Daoy (cell line): ENCODE results near the gene FBXL16. TPM values are rescaled to one million over a fixed set of nuclear protein-coding genes. Genes with fewer than 3 reads are reported as not detected.
"Not testable (repeated sequence)": the region's sequence is repeated elsewhere in the genome, so short reads cannot be mapped to it uniquely, and the experiment has no call there.

Experiments
- DNase-seq: peaks from one replicate; pipeline ENCODE4 v3.0.0-alpha.2; 2015; ENCODE audit warnings: low read depth
- total RNA-seq: library from RNA; depleted of rRNA; stranded (reverse); fragments of >200 nt; shearing (Covaris generic); gene quantifications from 2 replicates; pipeline ENCODE4 v1.2.3, GENCODE V29; 2014; rRNA removed

FBXL16 gene
- 0.51 TPM in 1 of 2 replicates, not detected in the other for total RNA-seq

- DNase-seq = no peak
Measured at GRCh38 chr16:705431-706188, at the start of gene FBXL16. TSS of gene FBXL16 (minus strand) at chr16:705801. CDS start at chr16:697405, 8,396 bp downstream.

- DNase-seq = no peak
Measured at GRCh38 chr16:754656-755055, 49.1 kb upstream of the FBXL16 start.

- DNase-seq = not testable (repeated sequence)
Measured at GRCh38 chr16:754121-754607, 48.6 kb upstream of the FBXL16 start.

- no peak for DNase-seq
Measured at GRCh38 chr16:752007-752312, 46.4 kb upstream of the FBXL16 start.

- DNase-seq = no peak
Measured at GRCh38 chr16:751152-752006, 45.8 kb upstream of the FBXL16 start.

- no peak for DNase-seq
Measured at GRCh38 chr16:750485-750884, 44.9 kb upstream of the FBXL16 start.

GRCh38 chr16:749010-749409 lies 43.4 kb upstream of the FBXL16 start:
- DNase-seq = no peak

- DNase-seq = no peak
Measured at GRCh38 chr16:747978-748746, 42.6 kb upstream of the FBXL16 start.

- DNase-seq = no peak
Measured at GRCh38 chr16:746637-747036, 41.0 kb upstream of the FBXL16 start.

- DNase-seq = peak; percentile 38
Measured at GRCh38 chr16:745739-746138, 40.1 kb upstream of the FBXL16 start.

GRCh38 chr16:743794-744500 lies 38.3 kb upstream of the FBXL16 start:
- no peak for DNase-seq

GRCh38 chr16:742894-743293 lies 37.3 kb upstream of the FBXL16 start:
- not testable (repeated sequence) for DNase-seq

GRCh38 chr16:741986-742629 lies 36.5 kb upstream of the FBXL16 start:
- DNase-seq = no peak

GRCh38 chr16:740764-741505 lies 35.3 kb upstream of the FBXL16 start, which contains the start of gene CIAO3:
TSS of gene CIAO3 (minus strand) at chr16:740997. CDS start at chr16:740985, 12 bp downstream.
- DNase-seq = peak; percentile 94

GRCh38 chr16:740459-740763 lies 34.8 kb upstream of the FBXL16 start:
- DNase-seq = no peak

- no peak for DNase-seq
Measured at GRCh38 chr16:739560-740458, 34.2 kb upstream of the FBXL16 start.

GRCh38 chr16:736936-737481 lies 31.4 kb upstream of the FBXL16 start:
- no peak for DNase-seq

- DNase-seq = no peak
Measured at GRCh38 chr16:735982-736453, 30.4 kb upstream of the FBXL16 start.
